D721Med (cell line): ENCODE results near the gene AVP.
"Not testable (repeated sequence)": the region's sequence is repeated elsewhere in the genome, so short reads cannot be mapped to it uniquely, and the experiment has no call there.

Experiments used
- DNase-seq: peaks from one replicate; pipeline ENCODE4 v3.0.0; 2011; ENCODE audit warnings: low spot score; ENCODE audit not compliant: insufficient read length
- FAIRE-seq: peaks from 2 replicates; lab custom pipeline; 2011; peaks lifted over from hg19 to GRCh38; lab: Jason Lieb, UNC
- CTCF ChIP-seq: IDR thresholded peaks from 2 replicates; pipeline ENCODE4 v1.5.1; 2012; ENCODE audit warnings: mild to moderate bottlenecking, control low read depth; ENCODE audit not compliant: insufficient read depth; ENCODE audit errors: missing control alignments

AVP gene

GRCh38 chr20:3077618-3078134 lies 6.8 kb downstream of the AVP start:
- DNase-seq (no peak), FAIRE-seq (no peak)
- no peak for TF ChIP-seq CTCF

GRCh38 chr20:3075315-3075714 lies 9.2 kb downstream of the AVP start:
- FAIRE-seq, DNase-seq: not testable (repeated sequence)

- no peak for FAIRE-seq
- no peak for TF ChIP-seq CTCF
- no peak for DNase-seq
Observed at GRCh38 chr20:3074812-3075211, 9.7 kb downstream of the AVP start.

GRCh38 chr20:3073251-3073643 lies 11.3 kb downstream of the AVP start:
- FAIRE-seq, DNase-seq: not testable (repeated sequence)

- no peak for DNase-seq
- no peak for TF ChIP-seq CTCF
- FAIRE-seq: no peak
Observed at GRCh38 chr20:3072530-3073250, 11.8 kb downstream of the AVP start.

- no peak for TF ChIP-seq CTCF
- no peak for DNase-seq
- FAIRE-seq: no peak
Observed at GRCh38 chr20:3071610-3072529, 12.7 kb downstream of the AVP start, which contains the start of gene OXT. TSS of gene OXT (plus strand) at chr20:3071620. CDS start at chr20:3071656, 36 bp downstream.

- DNase-seq (no peak), FAIRE-seq (no peak)
- no peak for TF ChIP-seq CTCF
Observed at GRCh38 chr20:3071266-3071609, 13.3 kb downstream of the AVP start.

GRCh38 chr20:3070725-3071124 lies 13.8 kb downstream of the AVP start:
- no peak for TF ChIP-seq CTCF
- FAIRE-seq (no peak), DNase-seq (no peak)
